ENCODE results near the gene EGLN2.
"Not testable (repeated sequence)": the region's sequence is repeated elsewhere in the genome, so short reads cannot be mapped to it uniquely, and the experiment has no call there.

The EGLN2 gene

DNA sequence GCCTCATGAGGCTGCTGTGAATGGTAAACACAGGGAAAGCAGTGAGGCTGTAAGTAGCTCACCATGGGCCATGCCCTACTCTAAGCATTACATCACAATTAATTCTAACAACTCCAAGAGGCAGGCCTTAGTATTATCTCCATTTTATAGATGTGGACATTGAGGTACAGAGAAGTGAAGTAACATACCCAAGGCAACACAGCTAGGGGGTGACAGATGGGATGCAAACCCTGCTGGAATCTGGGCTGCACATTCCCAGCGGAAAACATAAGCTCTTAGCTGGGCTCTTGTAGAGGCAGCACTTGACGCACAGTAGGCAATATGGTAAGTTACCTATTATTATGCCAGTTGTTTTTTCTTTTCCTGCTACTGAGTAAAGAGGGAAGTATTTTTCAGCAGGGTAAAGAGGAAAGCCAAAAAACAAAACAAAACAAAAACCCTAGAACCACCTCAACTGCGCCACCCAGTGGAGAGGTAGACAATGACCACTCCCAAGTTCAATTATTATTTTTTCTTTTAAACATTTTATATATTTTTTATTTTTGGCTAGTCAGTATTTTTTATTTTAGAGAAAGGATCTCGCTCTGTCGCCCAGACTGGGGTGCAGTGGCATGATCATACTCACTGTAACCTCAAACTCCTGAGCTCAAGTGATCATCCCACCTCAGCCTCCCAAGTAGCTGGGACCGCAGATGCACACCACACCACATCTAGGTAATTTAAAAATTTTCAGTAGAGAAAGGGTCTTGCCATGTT lies 20.7 kb downstream of the EGLN2 start:
- not testable (repeated sequence) for DNase-seq

DNA sequence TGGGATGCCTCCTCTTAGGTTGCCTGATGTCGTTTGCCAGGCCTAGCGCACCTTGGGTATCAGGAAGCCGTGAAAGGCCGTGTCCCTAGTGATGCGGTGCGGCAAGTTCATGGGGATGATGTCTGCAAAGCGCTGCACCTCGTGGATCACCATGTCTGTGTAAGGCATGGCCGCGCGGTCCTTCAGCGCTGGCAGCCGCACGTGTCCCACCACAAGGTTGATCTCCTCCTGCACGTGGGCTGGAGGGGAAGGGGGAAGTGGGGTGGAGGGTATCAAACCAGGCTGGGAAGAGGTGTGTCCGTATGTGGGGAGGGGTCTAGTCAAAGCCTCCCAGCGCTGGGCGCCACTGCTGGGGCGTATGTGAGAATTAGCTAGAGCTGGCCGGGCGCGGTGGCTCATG lies 23.2 kb downstream of the EGLN2 start:
- DNase-seq: no peak

DNA sequence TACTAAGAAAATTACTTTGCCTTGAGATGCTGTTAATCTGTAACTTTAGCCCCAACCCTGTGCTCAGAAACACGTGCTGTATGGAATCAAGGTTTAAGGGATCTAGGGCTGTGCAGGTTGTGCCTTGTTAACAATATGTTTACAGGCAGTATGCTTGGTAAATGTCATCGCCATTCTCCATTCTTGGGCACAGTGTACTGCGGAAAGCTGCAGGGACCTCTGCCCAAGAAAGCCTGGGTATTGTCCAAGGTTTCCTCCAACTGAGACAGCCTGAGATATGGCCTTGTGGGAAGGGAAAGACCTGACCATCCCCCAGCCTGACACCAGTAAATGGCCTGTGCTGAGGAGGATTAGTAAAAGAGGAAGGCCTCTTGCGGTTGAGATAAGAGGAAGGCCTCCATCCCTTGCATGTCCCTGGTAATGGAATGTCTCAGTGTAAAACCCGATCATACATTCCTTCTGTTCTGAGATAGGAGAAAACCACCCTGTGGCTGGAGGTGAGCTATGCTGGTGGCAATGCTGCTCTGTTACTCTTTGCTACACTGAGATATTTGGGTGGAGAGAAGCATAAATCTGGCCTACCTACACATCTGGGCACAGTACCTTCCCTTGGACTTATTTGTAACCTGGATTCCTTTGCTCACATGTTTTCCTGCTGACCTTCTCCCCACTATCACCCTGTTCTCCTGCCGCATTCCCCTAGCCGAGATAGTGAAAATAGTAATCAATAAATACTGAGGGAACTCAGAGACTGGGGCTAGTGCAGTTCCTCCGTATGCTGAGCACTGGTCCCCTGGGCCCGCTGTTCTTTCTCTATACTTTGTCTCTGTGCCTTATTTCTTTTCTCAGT lies 23.9 kb downstream of the EGLN2 start:
- not testable (repeated sequence) for DNase-seq

GRCh38 chr19:40824916-40825315 lies 25.9 kb downstream of the EGLN2 start:
- DNase-seq: not testable (repeated sequence)

- DNase-seq: not testable (repeated sequence)
These were observed 26.6 kb downstream of the EGLN2 start for GRCh38 chr19:40825460-40826095.

DNA sequence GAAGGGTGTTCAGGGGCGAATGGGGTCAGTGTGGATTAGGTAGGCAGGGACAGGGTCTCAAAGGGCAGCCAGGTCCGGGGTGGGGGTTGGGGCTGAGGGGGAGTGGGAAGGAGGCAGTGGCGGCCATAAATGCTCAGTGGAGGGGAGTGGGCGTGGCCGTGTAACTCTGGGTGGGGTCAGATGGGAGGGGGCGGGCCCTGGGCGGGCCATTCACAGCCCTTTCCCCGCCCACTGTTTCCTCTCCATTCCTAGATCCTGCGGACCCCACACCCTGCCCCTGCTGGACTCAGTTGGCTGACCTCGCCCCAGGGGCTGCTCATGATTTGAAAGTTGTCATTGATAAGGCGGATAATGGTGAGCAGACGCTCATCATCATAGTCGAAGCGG lies 27.3 kb downstream of the EGLN2 start:
- not testable (repeated sequence) for DNase-seq

DNA sequence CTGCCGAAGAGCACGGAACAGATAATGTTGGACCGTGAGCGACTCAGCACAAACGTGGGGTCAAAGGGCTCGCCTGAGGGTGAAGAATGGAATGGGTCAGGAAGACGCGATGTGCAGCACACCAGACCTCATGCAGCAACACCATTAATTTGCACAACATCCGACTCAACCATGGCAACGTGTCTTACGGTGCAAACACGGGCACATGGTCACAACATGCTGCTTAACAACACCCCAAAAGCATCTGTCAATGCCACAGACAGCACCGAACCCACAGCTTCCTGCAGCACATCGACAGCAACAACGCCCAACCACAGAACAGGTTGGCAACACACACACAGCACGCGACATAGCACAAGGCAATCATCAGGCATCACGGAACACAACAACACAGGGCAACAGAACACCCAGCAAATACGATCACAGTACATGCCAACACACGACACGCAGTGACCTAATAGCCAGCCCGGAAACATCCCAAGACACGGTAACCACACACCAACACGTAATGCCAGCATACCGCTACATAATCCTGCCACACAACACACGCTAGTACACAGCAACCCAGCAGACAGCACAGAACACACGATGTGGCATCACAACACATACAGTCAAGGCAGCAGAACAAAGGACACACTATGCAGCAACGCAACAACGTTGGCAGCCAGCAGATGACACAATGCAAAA lies 27.9 kb downstream of the EGLN2 start:
- not testable (repeated sequence) for DNase-seq

GRCh38 chr19:40827386-40828247 lies 28.6 kb downstream of the EGLN2 start:
- no peak for DNase-seq

GRCh38 chr19:40829205-40829604 lies 30.2 kb downstream of the EGLN2 start:
- DNase-seq: no peak

DNA sequence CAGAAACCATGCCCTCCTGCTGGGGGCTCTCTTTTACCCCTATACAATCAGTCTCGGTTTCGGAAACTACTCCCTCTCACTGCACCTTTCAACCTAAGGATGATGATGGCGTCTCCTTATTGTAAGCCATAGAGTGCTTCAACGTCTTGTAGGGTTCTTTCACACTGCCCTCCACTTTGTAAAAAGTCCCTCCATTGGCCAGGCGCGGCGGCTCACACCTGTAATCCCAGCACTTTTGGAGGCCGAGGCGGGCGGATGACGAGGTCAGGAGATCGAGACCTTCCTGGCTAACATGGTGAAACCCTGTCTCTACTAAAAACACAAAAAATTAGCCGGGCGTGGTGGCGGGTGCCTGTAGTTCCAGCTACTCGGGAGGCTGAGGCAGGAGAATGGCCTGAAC lies 31.8 kb downstream of the EGLN2 start:
- not testable (repeated sequence) for DNase-seq

- DNase-seq: no peak
These were observed 32.8 kb downstream of the EGLN2 start for GRCh38 chr19:40831502-40832430.

- DNase-seq: not testable (repeated sequence)
These were observed 33.4 kb downstream of the EGLN2 start for GRCh38 chr19:40832431-40832790.

DNA sequence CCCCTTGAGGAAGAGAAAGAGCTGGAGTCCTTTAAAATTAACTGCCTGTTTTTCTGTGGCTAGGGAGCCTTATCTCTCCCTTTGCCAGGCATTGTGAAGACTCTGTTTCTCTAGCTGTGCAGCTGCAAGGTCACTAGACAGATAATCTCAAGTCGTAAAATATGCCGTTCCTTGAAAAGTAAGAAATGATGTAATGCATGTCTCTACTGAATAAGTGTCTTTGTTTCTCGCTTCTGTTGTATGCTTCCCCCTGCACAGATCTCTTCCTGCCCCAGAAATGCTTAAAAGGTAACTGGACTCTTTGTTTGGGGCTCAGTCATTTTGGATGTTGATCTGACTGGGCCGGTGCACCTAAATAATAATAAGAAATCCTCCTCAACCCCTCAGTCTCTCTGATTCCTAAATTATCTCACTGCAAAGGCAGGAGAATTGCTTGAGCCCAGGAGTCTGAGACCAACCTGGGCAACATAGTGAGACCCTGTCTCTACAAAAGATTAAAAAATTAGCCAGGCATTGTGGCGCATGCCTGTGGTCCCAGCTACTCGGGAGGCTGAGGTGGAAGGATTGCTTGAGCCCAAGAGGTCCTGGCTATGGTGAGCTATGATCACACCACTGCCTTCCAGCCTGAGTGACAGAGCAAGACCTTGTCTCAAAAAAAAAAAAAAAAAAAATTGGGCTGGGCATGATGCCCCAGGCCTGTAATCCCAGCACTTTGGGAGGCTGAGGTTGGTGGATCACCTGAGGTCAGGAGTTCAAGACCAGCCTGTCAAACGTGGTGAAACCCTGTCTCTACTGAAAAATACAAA lies 34.9 kb downstream of the EGLN2 start:
- not testable (repeated sequence) for DNase-seq

DNA sequence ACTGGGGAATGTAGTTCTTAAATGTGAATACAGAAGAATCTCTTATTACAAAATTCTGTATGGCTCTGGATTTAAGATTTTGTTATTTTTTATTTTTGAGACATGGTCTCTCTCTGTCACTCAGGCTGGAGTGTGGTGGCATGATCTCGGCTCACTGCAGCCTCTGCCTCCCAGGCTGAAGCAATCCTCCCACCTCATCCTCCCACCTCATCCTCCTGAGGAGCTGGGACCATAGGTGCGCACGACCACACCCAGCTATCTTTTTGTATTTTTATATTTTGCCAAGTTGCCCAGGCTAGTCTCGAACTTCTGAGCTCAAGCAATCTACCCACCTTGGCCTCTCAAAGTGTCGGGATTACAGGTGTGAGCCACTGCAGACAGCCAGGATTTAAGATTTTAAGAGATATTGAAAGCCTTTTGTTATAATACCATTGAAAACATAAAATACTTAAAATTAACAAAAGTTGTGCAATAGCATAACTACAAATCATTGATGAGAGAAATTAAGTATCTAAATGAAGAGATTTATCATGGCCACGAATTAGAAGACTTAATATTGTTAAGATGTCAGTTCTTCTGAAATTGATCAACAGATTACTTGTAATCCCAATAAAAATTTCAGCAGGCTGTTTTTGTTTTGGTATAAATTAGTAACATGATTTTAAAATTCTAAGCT lies 37.9 kb downstream of the EGLN2 start:
- DNase-seq: no peak

- DNase-seq: not testable (repeated sequence)
These were observed 39.5 kb downstream of the EGLN2 start for GRCh38 chr19:40838477-40838876.

- not testable (repeated sequence) for DNase-seq
These were observed 43.0 kb downstream of the EGLN2 start for GRCh38 chr19:40842012-40842411.

- not testable (repeated sequence) for DNase-seq
These were observed 44.1 kb downstream of the EGLN2 start for GRCh38 chr19:40842997-40843652.

DNA sequence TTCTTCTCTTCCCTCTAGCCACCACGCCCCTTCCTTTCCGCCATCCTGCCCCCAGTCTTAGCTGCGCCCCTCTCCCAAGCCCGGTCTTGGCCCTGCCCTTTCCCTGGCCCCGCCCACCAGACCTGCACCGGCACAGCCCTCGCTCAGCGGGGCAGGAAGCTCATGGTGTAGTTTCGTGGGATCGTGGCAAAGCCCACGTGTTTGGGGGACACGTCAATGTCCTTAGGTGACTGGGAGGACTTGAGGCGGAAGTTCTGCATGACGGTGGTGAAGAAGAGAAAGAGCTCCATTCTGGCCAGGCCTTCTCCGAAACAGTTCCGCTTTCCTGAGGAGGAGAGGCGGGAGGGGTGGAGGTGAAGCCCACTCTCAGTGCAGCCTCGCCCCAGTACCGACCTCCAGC lies 44.7 kb downstream of the EGLN2 start:
- not testable (repeated sequence) for DNase-seq

DNA sequence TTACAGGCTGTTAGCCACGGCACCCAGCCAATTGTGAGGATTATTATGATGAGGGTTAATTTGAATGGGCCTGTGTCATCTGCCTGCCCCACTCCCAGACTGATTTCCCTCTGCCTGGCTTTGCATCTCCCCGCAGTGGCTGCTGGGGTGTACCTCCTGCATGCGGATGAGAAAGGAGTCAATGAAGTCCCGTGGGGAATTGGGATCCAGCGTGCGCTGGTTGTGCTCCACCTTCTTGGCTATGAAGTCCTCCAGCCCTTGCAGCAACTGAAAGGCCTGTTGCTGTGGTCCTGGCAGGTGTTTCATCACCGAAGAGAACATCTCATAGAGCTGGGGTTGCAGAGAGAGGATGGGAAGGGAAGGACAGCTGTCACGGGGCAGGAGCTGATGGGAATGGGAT lies 47.7 kb downstream of the EGLN2 start:
- not testable (repeated sequence) for DNase-seq
